ENCODE measurements around the gene COQ9. TPM values are rescaled to one million over a fixed set of nuclear protein-coding genes. Genes with fewer than 3 reads are reported as not detected.

The COQ9 gene
- total RNA-seq, 1 donor from 2014 or later, result 48.3 TPM

DNA sequence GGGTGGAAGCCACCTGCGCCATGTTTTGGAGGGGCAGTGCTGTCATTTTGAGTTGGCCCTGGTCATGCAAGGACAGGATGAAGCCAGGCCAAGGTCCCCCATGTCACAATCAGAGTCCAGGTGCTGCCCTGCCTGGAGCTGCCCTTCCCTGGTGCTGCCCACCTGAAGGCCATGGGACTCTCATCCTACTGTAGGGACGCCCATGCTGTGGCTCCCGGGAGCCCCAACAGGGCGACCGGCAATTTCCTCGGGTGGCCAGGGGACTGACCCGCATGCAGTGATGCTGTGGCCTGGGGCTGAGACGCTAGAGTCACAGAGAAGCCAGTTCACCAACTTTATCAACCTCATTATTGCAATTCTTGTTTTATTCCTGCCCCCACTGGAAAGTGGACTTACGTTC is 34.7 kb upstream of the COQ9 start:
- H3K27ac Mint-ChIP-seq, result no peak overlapping the region
- no peaks in the 10 kb centered on the region for H3K36me3 Mint-ChIP-seq
- peaks cover 12% of the 10 kb centered on the region for H3K4me1 Mint-ChIP-seq
- peaks cover 4% of the 10 kb centered on the region for H3K27me3 Mint-ChIP-seq (ENCODE audit: low read depth)
- no peaks in the 10 kb centered on the region for H3K9me3 Mint-ChIP-seq
- H3K4me3 Mint-ChIP-seq, result no peak overlapping the region
- TF ChIP-seq, protein P1, sequence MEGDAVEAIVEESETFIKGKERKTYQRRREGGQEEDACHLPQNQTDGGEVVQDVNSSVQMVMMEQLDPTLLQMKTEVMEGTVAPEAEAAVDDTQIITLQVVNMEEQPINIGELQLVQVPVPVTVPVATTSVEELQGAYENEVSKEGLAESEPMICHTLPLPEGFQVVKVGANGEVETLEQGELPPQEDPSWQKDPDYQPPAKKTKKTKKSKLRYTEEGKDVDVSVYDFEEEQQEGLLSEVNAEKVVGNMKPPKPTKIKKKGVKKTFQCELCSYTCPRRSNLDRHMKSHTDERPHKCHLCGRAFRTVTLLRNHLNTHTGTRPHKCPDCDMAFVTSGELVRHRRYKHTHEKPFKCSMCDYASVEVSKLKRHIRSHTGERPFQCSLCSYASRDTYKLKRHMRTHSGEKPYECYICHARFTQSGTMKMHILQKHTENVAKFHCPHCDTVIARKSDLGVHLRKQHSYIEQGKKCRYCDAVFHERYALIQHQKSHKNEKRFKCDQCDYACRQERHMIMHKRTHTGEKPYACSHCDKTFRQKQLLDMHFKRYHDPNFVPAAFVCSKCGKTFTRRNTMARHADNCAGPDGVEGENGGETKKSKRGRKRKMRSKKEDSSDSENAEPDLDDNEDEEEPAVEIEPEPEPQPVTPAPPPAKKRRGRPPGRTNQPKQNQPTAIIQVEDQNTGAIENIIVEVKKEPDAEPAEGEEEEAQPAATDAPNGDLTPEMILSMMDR (IDR thresholded peaks at IDR 0.05; ENCODE audit: unreplicated experiment), result no peak
- DNase-seq (ENCODE audit: low spot score in 2 of 2, unreplicated experiment in 2 of 2), result no peak

- H3K36me3 Mint-ChIP-seq, result no peaks in the 10 kb centered on the region
Observed at GRCh38 chr16:57413301-57413730, 34.0 kb upstream of the COQ9 start.

DNA sequence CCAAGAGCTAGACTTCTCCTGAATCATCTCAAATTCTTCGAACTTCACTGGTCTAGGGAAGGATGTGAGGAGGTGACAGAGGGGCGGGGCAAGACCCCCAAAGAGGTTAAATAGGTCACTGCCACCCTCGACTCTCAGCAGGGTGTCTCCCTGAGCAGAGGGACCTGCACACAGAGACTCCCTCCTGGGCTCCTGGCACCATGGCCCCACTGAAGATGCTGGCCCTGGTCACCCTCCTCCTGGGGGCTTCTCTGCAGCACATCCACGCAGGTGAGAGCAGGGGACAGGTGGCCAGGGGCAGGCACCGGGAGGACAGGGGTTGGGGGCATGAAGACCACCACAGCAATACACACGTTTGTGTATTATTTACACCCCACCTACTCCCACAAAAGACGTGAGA is 33.5 kb upstream of the COQ9 start:
- no peaks in the 10 kb centered on the region for H3K9me3 Mint-ChIP-seq
- no peaks in the 10 kb centered on the region for H3K36me3 Mint-ChIP-seq

More at GRCh38 chr16:57413301-57413730, 34.0 kb upstream of the COQ9 start:
- TF ChIP-seq, protein P1 (IDR thresholded peaks at IDR 0.05; ENCODE audit: unreplicated experiment), result no peak
- H3K27me3 Mint-ChIP-seq (ENCODE audit: low read depth), result peaks cover 4% of the 10 kb centered on the region
- H3K27ac Mint-ChIP-seq, result no peak overlapping the region
- peaks cover 16% of the 10 kb centered on the region for H3K4me1 Mint-ChIP-seq
- no peaks in the 10 kb centered on the region for H3K9me3 Mint-ChIP-seq
- no peak overlapping the region for H3K4me3 Mint-ChIP-seq
- DNase-seq (ENCODE audit: low spot score in 2 of 2, unreplicated experiment in 2 of 2), result no peak

GRCh38 chr16:57416084-57416483 is 31.2 kb upstream of the COQ9 start:
- Mint-ChIP-seq H3K36me3 (no peaks in the 10 kb centered on the region), H3K27ac (peak overlapping the region; percentile 21), H3K27me3 (ENCODE audit: low read depth) (no peaks in the 10 kb centered on the region), H3K4me1 (peaks cover 20% of the 10 kb centered on the region), H3K4me3 (no peak overlapping the region), H3K9me3 (no peaks in the 10 kb centered on the region)
- no peak for DNase-seq (ENCODE audit: low spot score in 2 of 2, unreplicated experiment in 2 of 2)
- TF ChIP-seq, protein P1 (IDR thresholded peaks at IDR 0.05; ENCODE audit: unreplicated experiment), result no peak

More for the DNA sequence above, 33.5 kb upstream of the COQ9 start:
- Mint-ChIP-seq H3K4me1 (peaks cover 19% of the 10 kb centered on the region), H3K27me3 (ENCODE audit: low read depth) (peaks cover 4% of the 10 kb centered on the region), H3K4me3 (no peak overlapping the region), H3K27ac (no peak overlapping the region)
- TF ChIP-seq, protein P1 (IDR thresholded peaks at IDR 0.05; ENCODE audit: unreplicated experiment), result no peak
- no peak for DNase-seq (ENCODE audit: low spot score in 2 of 2, unreplicated experiment in 2 of 2)

- Mint-ChIP-seq H3K27ac (no peak overlapping the region), H3K36me3 (no peaks in the 10 kb centered on the region), H3K4me1 (peaks cover 26% of the 10 kb centered on the region), H3K27me3 (ENCODE audit: low read depth) (no peaks in the 10 kb centered on the region), H3K4me3 (no peak overlapping the region), H3K9me3 (no peaks in the 10 kb centered on the region)
- TF ChIP-seq, protein P1 (IDR thresholded peaks at IDR 0.05; ENCODE audit: unreplicated experiment), result no peak
- no peak for DNase-seq (ENCODE audit: low spot score in 2 of 2, unreplicated experiment in 2 of 2)
Observed at GRCh38 chr16:57419506-57419905, 27.8 kb upstream of the COQ9 start.

Measured in mesothelial cell of epicardium (in vitro differentiated cells).